KBM-7 (cell line): ENCODE data around the gene NR3C1.
A peak's percentile ranks its signal among the peaks of the same experiment; 100 is the strongest.

Source experiments
- DNase-seq: peaks from one replicate; pipeline ENCODE4 v3.0.0-alpha.2; 2015
- in situ Hi-C: fragments of 300-500 bp; cut with MboI; formaldehyde crosslinking; loops from 2 replicates; pipeline ENCODE4 v1.14.3; 2020; ENCODE audit warnings: low sequenced_read_pairs, low pct_unique_long_range_greater_than_20kb, mixed read lengths

The NR3C1 gene

DNA sequence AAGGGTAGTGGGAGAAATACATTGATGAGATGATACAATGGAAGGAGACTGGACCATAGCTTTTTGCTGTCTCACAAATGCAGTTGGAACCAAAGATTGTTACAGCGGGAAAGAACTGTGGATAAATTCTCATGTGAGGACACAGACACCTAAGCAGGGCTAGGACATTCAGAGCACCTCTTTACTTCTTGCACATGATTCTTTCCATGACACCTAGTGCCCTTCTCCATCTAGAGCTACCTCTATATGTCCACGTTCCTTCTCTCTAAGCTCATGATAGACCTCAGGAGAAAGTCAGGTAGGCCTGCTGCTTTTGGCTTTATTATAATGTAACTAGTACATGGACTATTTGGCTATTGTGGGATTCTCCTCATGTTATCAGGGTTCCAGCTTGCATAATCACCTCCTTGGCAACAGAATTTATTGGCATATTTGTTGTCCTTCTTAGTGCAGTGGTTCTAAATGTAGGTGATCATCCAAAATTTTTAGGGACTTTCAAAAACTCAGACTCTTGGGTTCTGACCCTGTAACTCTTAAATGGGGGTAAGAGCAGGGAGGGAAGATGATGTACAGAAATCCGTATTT, 27.2 kb downstream of the NR3C1 start:
- DNase-seq: no peak
- in situ Hi-C loops: no loop called here

DNA sequence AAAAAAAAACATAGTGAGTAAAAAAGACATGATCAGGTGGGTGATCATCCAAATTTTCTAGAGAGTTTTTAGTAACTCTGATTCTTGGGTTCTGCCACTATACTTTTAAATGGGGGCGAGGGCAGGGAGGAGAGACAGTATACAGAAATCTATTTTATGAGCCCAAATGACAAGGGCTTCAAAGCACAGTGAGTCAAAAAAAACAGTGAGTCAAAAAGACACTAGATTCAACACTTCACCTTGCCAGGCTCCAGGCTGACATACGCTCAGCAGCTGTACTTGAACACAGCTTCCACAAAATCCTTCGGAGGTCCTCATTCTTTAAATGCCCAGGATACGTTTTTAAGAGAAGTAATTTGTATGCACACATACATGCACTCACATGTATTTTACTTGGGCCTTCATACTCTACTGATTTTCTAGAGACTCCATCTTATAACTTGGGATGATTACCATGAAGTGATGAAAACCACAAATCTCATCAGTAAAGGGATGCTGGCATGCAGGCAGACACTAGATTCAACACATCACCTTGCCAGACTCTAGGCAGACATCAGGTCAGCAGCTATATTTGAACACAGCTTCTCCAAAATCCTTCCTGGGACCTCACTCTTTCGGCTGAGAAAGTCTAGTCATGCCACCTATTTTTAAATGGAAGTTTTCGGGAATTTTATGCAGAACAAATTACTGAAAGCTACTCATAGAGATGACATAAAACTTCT, 28.8 kb downstream of the NR3C1 start:
- in situ Hi-C loops: no loop called here
- no peak for DNase-seq

DNA sequence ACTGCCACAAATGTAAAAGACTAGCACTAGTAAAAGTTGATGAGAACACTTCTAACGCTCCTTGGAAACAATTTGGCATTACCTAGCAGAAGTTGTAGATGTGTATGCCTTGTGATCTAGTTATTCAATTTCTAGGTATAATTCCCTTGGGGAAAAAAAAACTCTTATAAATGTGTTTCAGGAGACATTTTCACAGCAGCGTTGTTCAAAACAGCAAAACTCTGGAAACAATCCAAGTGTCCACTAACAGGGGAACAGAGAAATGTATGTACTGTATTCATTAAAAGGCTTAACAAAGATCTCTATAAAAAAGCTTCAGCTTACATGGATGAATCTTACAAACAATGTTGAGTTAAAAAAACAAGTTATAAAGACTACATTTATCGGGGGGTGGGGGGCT, 30.4 kb downstream of the NR3C1 start:
- DNase-seq: no peak
- in situ Hi-C loops: no loop called here

DNA sequence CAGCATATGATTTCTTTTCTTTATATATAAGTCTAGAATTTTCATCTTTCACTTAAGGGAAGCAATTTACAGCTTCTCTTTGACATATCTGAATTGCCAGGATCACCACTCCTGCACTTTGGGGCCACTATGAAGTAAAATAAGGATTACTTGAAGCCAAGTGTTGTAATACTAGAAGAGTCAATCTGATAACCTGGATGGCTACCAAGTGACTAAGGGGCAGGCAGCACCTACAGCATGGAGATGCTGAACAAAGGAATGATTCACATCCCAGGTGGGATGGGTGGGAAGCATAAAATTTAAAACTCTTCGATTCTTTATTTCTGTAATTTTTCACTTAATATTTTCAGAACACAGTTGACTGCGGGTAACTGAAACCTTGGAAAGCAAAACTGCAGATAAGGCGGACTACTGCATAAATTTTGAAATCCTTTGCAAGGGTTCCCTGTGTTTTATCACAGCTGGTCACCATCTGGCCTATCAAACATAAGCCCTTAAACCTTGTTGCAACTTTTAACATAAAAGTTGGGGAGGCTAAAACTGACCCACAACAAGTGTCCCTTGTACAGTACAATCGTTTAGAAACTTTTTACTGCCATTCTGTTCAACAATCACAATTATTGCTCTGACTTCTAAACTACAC, 31.2 kb downstream of the NR3C1 start:
- in situ Hi-C loops: no loop called here
- DNase-seq: no peak

DNA sequence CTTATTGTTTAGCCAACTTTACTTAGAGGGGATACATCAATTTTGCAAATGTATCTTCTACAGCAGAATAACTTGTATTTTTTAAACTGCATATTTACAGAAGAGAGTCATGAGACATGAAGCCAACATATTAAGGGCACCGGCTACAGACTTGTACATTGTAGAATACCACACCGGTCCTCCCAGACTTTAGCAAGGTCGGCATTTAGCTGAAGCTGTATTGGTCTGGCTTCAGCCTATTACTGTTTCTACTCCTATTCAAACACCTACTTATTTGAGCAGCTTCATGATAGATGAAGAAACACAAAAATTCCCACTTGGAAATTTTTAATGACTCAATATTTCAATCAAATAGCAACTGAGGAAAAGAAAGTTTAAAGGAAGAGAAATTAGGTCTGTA, 33.0 kb downstream of the NR3C1 start:
- in situ Hi-C loops: no loop called here

DNA sequence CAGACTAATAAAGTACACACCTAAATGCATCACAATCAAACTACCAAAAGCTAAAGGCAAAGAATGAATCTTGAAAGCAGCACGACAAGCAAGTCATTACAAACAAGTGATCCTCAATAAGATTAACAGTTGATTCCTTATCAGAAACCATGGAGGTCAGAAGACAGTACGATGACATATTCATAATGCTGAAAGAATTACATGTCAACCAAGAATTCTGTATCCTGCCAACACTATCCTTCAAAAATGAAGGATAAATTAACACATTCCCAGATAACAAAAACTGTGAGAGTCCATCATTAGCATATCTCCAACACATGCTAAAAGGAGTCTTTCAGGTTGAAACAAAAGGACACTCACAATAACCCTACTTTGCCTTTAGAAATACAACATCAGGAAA, 39.4 kb downstream of the NR3C1 start:
- no peak for DNase-seq
- in situ Hi-C loops: no loop called here

More for the DNA sequence above, 33.0 kb downstream of the NR3C1 start:
- DNase-seq: no peak

DNA sequence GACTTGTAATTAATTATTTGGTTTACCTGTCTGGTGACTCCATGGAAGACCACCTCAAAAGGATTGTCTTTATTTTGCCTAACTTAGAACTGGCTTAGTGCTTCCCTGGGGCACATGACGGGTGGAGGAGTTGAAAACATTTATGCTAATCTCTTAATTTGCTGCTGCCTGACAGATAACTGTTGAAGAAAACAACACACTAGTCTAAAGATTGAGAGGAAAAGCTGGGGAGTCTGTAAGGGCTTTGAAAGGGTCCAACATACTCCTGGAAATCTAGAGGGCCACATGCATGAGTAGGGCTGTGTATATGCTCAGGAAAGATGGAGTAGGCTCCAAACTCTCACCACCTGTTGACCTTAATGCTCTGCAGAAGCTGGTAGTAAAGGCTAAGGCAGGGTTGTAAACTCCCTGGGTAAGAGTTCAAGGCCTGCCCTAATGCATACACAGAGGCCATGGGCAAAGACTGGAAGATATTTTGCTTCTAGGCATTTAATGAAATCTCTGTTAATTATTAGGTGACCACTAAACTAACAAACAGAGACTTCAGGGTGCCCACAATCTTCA, 40.7 kb downstream of the NR3C1 start:
- in situ Hi-C loops: no loop called here
- no peak for DNase-seq

DNA sequence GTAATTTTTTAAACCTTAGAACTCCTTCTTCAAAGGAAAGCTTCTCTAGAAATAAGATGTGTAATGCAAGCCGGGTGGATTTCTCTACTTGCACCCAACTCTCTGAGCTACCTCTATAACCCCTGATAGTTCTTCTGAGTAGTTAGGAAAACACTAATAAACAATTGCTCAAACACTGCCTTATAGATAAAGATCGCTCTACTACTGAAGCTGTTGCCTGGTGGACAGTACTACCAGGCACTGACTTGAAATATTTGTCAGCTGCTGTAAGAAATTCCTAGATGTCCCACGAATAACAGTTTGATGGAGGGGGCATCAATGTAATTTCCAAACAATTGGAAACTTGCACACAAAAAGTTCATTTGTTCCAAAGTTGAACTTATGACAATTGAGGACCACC, 42.0 kb downstream of the NR3C1 start:
- in situ Hi-C loops: no loop called here

DNA sequence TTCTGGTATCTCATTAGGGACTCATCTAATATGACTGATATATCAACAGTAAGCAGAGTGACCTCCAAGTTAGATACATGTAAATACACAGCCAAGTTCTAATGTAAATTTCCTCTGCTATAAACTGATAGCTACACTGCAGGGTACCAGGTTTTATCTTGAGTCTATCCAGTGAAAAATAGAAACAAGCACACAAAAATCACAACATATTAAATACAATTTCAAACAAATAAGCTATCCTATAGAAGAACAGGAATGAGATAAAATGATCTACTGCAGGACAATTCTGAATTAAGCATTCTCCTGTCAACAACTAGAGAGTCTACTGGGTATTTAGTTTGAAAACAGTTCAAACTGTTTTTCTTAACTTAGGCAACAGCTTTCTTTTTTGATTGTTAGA, 42.7 kb downstream of the NR3C1 start:
- DNase-seq: no peak
- in situ Hi-C loops: no loop called here

More for the DNA sequence above, 42.0 kb downstream of the NR3C1 start:
- DNase-seq: no peak

DNA sequence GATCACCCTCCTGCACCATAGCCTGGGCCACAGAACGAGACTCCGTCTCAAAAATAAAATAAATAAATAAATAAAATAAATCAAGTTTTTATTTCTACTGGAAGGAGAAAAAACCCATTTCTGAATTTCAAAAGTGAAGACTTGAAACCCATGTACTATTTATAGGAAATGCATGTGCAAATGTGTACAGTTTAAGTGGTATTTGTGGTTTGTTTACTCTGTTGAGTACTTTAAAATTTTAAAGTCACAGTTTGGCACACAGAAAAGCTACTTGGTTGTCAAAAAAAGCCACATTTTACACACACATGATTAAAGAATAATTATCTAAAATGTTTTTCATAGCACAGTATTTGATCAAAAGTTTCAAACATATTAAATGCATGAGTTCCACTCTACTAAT, 43.6 kb downstream of the NR3C1 start:
- no peak for DNase-seq
- in situ Hi-C loops: no loop called here

DNA sequence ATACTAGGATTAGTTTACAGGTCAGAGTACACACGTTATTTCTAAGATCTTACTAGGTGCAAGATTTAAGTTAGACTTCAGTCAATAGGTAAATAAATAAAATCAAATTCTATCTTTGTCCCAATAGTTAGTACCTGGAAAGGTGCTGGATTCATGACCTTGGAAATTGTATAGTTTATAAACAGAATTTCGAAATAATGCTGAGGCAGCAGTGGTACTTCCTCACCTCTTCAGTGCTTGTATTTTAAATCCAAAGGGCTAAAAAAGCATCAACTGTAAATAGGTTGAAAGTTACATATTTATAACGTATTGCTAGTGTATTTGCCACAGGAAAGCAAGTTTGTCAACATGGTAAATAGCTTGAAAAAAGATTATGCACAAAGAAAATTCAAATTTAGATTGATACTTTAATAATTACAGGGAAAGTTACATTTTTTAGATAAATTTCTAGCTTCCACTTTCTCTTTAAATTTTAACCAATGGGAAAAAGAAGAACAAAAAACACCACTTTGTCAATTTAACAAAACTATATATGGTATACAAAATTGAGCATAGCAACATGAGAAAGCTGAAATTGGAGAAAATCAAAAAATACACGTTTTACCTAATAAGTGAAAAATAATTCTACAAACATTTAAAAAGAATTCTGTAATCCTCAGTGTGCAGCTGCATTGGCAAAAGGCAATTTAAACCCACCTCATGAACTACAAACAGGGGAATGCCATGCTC, 46.5 kb downstream of the NR3C1 start:
- in situ Hi-C loops: no loop called here
- no peak for DNase-seq

DNA sequence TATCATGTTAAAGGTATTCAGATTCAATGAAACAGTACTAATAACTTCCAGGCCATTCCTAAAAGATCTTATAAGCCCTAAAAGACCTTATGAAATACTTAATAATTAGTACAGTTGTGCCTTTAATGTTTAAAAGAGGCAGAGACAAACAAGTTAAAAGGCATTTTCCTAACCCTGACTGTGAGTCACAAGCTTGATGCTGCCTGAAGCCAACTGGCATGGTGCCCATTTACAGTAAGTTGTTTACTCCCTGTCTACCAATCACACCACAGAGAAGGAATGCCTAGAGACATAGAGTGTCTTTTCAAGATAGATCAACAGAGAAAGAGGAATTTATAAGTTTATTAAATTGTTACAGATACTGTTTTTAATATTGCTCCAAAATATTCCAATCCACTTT, 47.8 kb downstream of the NR3C1 start:
- in situ Hi-C loops: no loop called here
- DNase-seq: peak; percentile 24

DNA sequence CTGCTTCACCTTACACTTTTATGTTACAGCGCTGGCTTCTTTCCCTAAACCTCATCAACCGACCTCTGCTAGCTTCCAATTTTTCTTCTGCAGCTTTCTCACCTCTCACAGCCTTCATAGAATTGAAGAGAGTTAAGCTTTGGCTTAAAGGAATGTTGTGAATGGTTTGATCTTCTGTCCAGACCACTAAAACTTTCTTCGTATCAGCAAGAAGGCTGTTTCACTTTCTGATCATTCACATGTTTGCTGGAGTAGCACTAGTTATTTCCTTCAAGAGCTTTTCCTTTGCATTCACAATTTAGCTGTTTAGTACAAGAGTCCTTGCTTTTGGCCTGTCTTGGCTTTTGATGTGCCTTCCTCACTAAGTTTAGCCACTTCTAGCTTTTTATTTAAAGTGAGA, 49.5 kb downstream of the NR3C1 start:
- in situ Hi-C loops: no loop called here
- no peak for DNase-seq

DNA sequence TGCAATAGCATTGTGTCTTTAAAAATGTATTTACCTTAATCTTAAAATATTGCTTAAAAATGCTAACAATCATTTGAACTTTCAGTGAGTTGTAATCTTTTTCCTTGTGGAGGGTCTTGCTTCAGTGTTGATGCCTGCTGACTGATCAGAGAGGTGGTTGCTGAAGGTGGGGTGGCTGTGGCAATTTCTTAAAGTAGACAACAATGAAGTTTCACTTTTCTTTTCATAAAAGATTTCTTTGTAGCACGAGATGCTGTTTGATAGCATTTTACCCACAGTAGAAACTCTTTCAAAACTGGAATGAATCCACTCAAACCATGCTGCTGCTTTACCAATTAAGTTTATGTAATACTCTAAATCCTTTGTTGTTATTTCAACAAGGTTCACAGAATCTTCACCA, 50.8 kb downstream of the NR3C1 start:
- DNase-seq: no peak
- in situ Hi-C loops: no loop called here

DNA sequence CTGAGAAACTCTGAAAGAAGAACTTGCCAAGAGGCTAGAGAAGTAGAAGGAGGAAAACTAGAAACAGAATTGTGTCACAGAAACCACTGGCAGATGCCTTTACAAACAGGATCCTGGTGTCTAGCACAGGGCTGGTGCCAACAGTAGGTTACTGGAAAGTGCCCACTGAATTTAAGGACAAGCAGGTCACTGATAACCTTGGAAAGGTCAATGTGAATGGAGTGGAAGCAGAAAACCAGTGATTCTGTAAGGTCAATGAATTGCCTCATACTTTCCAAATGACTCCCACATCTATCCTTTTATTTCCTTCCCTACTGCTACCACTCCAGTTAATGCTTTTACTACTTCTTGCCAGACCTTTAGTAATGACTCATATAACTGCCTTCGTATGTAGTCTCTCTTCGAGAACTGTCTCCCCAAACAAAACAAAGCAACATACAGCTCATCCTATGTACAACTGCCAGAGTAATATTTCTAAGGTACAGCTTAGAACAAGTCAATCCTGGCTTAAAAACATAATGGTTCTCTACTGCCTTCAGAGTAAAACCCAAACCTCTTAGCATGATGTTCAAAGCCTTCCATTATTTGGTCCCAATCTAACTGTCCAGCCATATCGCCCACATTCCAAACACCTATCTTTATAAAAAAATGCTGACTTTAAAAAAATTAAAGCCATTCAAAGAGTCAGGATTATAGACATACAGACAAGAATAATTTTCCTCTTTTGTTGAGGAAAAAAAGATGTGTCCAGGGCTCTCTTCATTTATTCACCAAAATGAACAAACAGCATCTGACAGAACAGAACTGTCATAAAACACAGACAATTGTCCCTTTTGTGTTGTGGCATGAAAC, 52.5 kb downstream of the NR3C1 start:
- DNase-seq: peak; percentile 25
- in situ Hi-C loops: no loop called here

DNA sequence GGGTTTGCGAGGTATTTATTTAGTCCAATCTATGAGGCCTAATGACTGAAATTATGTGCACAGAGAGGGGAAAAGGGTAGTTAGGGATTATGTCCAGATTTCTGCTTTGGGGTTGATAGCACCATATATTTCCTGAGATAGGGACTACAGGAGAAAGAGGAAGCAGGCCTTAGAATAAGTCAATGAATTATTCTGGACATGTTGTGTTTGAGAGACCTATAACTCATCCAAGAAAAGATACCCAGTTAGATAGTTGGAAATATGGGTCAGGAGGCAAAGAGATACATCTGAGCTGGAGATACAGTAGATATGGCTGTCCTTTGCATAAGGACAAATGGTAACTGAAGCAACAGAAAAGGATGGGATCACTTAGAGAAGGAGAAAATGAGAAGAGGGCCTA, 53.1 kb downstream of the NR3C1 start:
- peak; percentile 31 for DNase-seq
- in situ Hi-C loops: no loop called here

DNA sequence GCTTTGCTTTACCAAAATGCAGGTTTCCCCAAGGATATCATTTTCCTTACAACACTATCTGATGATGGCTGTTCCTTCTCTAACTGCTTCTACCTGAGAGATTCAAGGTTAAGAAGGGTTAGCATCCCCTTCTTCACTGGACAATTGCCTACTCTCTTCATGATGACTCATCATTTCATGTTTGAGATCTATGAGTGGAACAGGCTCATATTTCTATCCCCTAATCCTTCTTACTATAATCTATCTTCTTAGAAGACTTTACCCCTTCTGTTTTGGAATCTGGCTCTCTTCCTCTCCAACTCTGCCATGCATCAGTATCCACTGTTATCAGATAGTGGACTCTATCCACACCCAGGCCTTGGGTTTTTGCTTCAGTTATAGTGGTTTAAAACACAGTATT, 54.3 kb downstream of the NR3C1 start:
- in situ Hi-C loops: no loop called here

DNA sequence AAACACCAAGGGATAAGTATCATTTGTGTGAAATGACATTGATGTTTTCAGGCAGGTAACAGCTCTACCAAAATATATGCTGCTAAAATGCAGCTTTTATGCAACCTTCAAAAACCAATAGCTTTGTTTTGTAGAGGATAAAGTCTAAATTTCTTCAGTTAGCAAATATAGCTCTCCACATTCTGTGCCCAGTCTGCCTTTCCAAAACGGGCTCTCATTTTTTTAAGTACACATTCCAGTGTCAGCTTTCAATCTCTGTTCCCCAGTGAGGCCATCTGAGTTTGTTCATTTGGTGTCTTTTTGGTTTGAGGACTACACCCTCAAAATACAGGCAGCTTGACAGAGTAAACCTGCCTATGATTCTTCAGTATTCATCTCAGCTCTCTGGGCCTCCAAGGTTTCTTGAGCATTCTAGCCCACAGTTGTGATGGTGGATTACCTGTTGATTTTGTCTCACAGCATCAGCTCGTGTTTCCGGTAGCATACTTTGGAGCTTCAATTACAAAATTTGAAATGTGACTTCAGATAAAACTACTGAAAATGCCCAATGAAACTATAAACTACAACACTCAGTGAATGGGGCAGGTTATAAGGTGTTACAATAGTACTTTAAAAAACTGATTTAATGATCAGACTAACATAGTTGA, 55.7 kb downstream of the NR3C1 start:
- in situ Hi-C loops: no loop called here

More for the DNA sequence above, 54.3 kb downstream of the NR3C1 start:
- no peak for DNase-seq

More for the DNA sequence above, 55.7 kb downstream of the NR3C1 start:
- no peak for DNase-seq
